ENCODE data around the gene OR52K1.
"Not testable (repeated sequence)": the region's sequence is repeated elsewhere in the genome, so short reads cannot be mapped to it uniquely, and the experiment has no call there.

Gene OR52K1

GRCh38 chr11:4481240-4481582 is 1.2 kb upstream of the OR52K1 start:
- DNase-seq (ENCODE audit: low read depth), result no peak
- TF ChIP-seq, protein P1, sequence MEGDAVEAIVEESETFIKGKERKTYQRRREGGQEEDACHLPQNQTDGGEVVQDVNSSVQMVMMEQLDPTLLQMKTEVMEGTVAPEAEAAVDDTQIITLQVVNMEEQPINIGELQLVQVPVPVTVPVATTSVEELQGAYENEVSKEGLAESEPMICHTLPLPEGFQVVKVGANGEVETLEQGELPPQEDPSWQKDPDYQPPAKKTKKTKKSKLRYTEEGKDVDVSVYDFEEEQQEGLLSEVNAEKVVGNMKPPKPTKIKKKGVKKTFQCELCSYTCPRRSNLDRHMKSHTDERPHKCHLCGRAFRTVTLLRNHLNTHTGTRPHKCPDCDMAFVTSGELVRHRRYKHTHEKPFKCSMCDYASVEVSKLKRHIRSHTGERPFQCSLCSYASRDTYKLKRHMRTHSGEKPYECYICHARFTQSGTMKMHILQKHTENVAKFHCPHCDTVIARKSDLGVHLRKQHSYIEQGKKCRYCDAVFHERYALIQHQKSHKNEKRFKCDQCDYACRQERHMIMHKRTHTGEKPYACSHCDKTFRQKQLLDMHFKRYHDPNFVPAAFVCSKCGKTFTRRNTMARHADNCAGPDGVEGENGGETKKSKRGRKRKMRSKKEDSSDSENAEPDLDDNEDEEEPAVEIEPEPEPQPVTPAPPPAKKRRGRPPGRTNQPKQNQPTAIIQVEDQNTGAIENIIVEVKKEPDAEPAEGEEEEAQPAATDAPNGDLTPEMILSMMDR (IDR thresholded peaks at IDR 0.05; ENCODE audit: control insufficient read depth, insufficient read depth, low read depth, low read length, missing control alignments), result no peak

GRCh38 chr11:4484310-4484709 is 1.9 kb downstream of the OR52K1 start:
- H3K4me3 ChIP-seq (ENCODE audit: control insufficient read depth, low read depth, low read length), result no peak overlapping the region
- no peak for DNase-seq (ENCODE audit: low read depth)
- TF ChIP-seq, protein P1 (IDR thresholded peaks at IDR 0.05; ENCODE audit: control insufficient read depth, insufficient read depth, low read depth, low read length, missing control alignments), result no peak

More at GRCh38 chr11:4481240-4481582, 1.2 kb upstream of the OR52K1 start:
- H3K4me3 ChIP-seq (ENCODE audit: control insufficient read depth, low read depth, low read length), result no peak overlapping the region

- H3K4me3 ChIP-seq (ENCODE audit: control insufficient read depth, low read depth, low read length); DNase-seq (ENCODE audit: low read depth): not testable (repeated sequence)
Observed at GRCh38 chr11:4491405-4491804, 9.0 kb downstream of the OR52K1 start.

DNA sequence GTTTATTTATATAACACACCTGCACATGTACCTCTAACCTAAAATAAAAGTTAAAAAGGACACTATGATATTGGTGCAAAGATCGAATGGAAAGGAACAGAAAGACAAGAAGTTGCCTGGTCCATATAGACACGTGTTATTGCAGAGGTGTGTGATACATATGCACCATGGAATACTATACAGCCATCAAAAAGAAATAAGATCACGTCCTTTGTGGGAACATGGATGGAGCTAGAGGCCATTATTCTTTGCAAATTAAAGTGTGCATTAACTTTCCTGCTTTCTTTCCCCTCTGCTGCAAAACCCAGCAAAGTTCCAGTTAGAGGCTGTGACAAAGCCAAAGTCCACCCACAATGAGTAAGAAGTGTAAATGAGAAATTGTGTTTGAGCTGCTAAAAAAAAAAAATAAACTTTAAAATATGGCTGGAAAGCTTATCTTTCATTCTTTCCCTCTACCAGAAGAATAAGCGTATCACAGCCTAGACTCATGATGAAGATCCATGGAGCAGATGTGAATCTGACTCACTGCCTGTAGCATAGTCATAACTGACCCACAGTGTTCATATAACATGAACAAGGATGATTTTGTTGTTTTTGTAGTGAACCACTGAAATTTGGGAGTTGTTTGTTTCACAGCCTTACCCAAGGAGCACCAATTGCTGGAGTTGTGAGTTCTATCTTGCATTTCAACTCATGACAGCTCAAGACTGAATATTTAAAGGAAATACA is 9.6 kb downstream of the OR52K1 start:
- no peak overlapping the region for H3K4me3 ChIP-seq (ENCODE audit: control insufficient read depth, low read depth, low read length)
- TF ChIP-seq, protein P1 (IDR thresholded peaks at IDR 0.05; ENCODE audit: control insufficient read depth, insufficient read depth, low read depth, low read length, missing control alignments), result no peak
- DNase-seq (ENCODE audit: low read depth), result no peak

DNA sequence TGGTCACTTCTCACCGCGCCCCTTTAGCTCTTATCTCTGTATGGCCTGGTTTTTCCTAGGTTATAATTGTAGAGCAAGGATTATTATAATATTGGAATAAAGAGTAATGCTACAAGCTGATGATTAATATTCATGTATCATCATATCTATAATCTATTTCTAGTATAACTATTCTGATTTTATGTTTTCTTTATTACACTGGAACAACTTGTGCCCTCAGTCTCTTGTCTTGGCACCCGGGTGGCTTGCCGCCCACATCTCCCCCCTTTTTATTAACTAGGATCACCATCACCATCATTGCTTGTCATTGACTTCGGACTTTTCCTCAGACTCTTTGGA is 11.0 kb downstream of the OR52K1 start:
- DNase-seq (ENCODE audit: low read depth), result no peak
- TF ChIP-seq, protein P1 (IDR thresholded peaks at IDR 0.05; ENCODE audit: control insufficient read depth, insufficient read depth, low read depth, low read length, missing control alignments), result no peak
- no peak overlapping the region for H3K4me3 ChIP-seq (ENCODE audit: control insufficient read depth, low read depth, low read length)

- DNase-seq (ENCODE audit: low read depth), result no peak
Observed at GRCh38 chr11:4495487-4495886, 13.0 kb downstream of the OR52K1 start.

DNA sequence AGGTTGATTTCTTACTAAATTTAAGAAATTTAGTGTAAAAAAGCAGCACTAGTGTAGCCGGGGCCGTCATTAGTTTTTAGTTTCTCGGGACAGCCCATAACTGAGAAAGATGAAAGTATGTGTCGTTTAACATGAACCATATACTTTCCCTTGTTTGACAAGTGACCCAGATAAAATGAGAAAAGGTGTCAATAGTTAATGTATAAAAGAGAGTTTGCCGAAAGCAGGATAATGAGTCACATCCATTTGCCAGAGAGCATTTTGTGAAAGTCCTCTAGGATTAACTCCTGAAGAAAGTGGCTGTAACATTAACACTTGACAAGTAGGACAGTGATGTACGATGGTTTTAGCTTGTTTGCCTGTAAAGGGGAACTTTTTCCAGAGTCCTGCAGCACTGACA is 13.5 kb downstream of the OR52K1 start:
- H3K4me3 ChIP-seq (ENCODE audit: control insufficient read depth, low read depth, low read length), result no peak overlapping the region
- DNase-seq (ENCODE audit: low read depth), result no peak
- TF ChIP-seq, protein P1 (IDR thresholded peaks at IDR 0.05; ENCODE audit: control insufficient read depth, insufficient read depth, low read depth, low read length, missing control alignments), result no peak

More at GRCh38 chr11:4495487-4495886, 13.0 kb downstream of the OR52K1 start:
- TF ChIP-seq, protein P1 (IDR thresholded peaks at IDR 0.05; ENCODE audit: control insufficient read depth, insufficient read depth, low read depth, low read length, missing control alignments), result no peak
- no peak overlapping the region for H3K4me3 ChIP-seq (ENCODE audit: control insufficient read depth, low read depth, low read length)
